Natural killer cell (primary cell): Measurements from ENCODE around the gene MB21D2. TPM values are rescaled to one million over a fixed set of nuclear protein-coding genes. Genes with fewer than 3 reads are reported as not detected.

ENCODE experiments used
- ATAC-seq, 3 donors: fragments of 150-1000 bp in 2 of 3; fragments of 200-7000 bp in 1 of 3; cut with Tn5 transposase; 1 replicate in 1 of 3; 2 replicates in 2 of 3; pipeline ENCODE4 v1.10.0; 2021; ENCODE audit warnings: mild to moderate bottlenecking in 2 of 3, moderate library complexity in 2 of 3
- DNase-seq, 2 donors: peaks; one replicate each; pipeline versions ENCODE4 v3.0.0 to v3.0.0-alpha.2; 2013 to 2021; ENCODE audit warnings: mixed read lengths in 1 of 2
- H3K27ac ChIP-seq: one replicate; pipeline ENCODE4 v1.5.1; 2013; ENCODE audit warnings: mild to moderate bottlenecking, low read length
- H3K27me3 ChIP-seq: one replicate; pipeline ENCODE4 v1.6.1; 2013; ENCODE audit warnings: low read length; ENCODE audit not compliant: control insufficient read depth, insufficient read depth
- H3K36me3 ChIP-seq: one replicate; pipeline ENCODE4 v1.6.1; 2013; ENCODE audit warnings: low read length; ENCODE audit not compliant: control insufficient read depth, insufficient read depth
- H3K4me1 ChIP-seq: one replicate; pipeline ENCODE4 v1.6.1; 2013; ENCODE audit warnings: low read length; ENCODE audit not compliant: control insufficient read depth, insufficient read depth
- H3K4me3 ChIP-seq: one replicate; pipeline ENCODE4 v1.5.1; 2013; ENCODE audit warnings: low read length
- H3K9me3 ChIP-seq: one replicate; pipeline ENCODE4 v1.6.1; 2013; ENCODE audit warnings: low read length; ENCODE audit not compliant: control insufficient read depth, insufficient read depth
- H3K27ac Mint-ChIP-seq, 2 donors: one replicate each; pipeline ENCODE4 v1.8.0; 2022; ENCODE audit warnings: mild to moderate bottlenecking in 2 of 2, mixed read lengths in 2 of 2, moderate library complexity in 1 of 2
- H3K27me3 Mint-ChIP-seq, 2 donors: one replicate each; pipeline ENCODE4 v1.8.0; 2022; ENCODE audit warnings: low read depth in 2 of 2, mixed read lengths in 2 of 2
- H3K36me3 Mint-ChIP-seq: one replicate; pipeline ENCODE4 v1.8.0; 2022; ENCODE audit warnings: mixed read lengths
- H3K4me1 Mint-ChIP-seq, 2 donors: one replicate each; pipeline ENCODE4 v1.8.0; 2022; ENCODE audit warnings: mixed read lengths in 2 of 2
- H3K4me3 Mint-ChIP-seq: one replicate; pipeline ENCODE4 v1.8.0; 2022; ENCODE audit warnings: mild to moderate bottlenecking, moderate library complexity, mixed read lengths
- H3K9me3 Mint-ChIP-seq, 2 donors: one replicate each; pipeline ENCODE4 v1.8.0; 2022; ENCODE audit warnings: mixed read lengths in 2 of 2
- WGBS: methylation state at CpG from one replicate; pipeline ENCODE4 v1.1.7; 2013; ENCODE audit warnings: missing lambda C conversion rate; ENCODE audit not compliant: insufficient coverage; 5-methylcytosine and 5-hydroxymethylcytosine counted together
- intact Hi-C: fragments of 100-400 bp; cut with micrococcal nuclease; formaldehyde crosslinking; loops from one replicate; pipeline ENCODE4 v1.14.2; 2022
- total RNA-seq, 4 donors: library from RNA; stranded (reverse); fragments of 120-200 nt in 1 of 4; gene quantifications; one replicate each; pipeline versions ENCODE4 v1.2.3 to v1.2.4, GENCODE V29; 2013 to 2022
- TF ChIP-seq, protein P1 (sequence below): fragments of 200-600 bp; IDR thresholded peaks from one replicate; pipeline ENCODE4 v1.8.0; 2022; ENCODE audit warnings: antibody characterized with exemption

MB21D2 gene
- total RNA-seq, 3 donors from 2014 or later (not counting 1 experiment from before 2014, with no cell fraction given): 0.19 to 0.45 (median 0.27) TPM

DNA sequence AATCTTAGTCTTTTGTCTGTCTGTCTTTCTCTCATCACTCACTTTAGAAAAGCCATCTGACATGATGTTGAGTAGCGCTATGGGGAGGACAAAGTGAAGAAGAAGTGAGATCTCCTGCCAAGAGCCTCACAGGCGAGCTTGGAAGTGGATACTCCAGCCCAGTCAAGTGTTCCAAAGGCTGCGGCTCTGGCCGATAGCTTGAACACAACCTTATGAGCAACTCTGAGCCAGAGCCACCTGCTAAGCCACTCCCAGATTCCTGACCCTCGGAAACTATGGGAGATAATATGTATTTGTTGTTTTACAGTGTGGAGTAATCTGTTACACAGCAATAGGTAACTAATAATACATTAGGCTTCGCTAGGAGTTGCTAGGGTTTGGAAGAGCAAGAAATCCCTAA lies 76.2 kb downstream of the MB21D2 start:
- H3K27me3 ChIP-seq: no peaks in the 10 kb centered on the region
- H3K4me3 Mint-ChIP-seq: no peak overlapping the region
- no peak overlapping the region for H3K4me3 ChIP-seq
- H3K36me3 ChIP-seq: no peaks in the 10 kb centered on the region
- H3K9me3 Mint-ChIP-seq: peaks cover 0 to 2% of the 10 kb centered on the region in 2 donors
- H3K4me1 ChIP-seq: no peaks in the 10 kb centered on the region
- DNase-seq (no peak), ATAC-seq (no peak)
- intact Hi-C loops: no loop called here
- no peak overlapping the region for H3K27ac Mint-ChIP-seq
- H3K36me3 Mint-ChIP-seq: no peaks in the 10 kb centered on the region
- H3K27ac ChIP-seq: no peak overlapping the region
- 89% methylated on average over 6 of the region's 6 CpGs for WGBS
- H3K9me3 ChIP-seq: no peaks in the 10 kb centered on the region
- H3K4me1 Mint-ChIP-seq: no peaks in the 10 kb centered on the region
- TF ChIP-seq, protein P1, sequence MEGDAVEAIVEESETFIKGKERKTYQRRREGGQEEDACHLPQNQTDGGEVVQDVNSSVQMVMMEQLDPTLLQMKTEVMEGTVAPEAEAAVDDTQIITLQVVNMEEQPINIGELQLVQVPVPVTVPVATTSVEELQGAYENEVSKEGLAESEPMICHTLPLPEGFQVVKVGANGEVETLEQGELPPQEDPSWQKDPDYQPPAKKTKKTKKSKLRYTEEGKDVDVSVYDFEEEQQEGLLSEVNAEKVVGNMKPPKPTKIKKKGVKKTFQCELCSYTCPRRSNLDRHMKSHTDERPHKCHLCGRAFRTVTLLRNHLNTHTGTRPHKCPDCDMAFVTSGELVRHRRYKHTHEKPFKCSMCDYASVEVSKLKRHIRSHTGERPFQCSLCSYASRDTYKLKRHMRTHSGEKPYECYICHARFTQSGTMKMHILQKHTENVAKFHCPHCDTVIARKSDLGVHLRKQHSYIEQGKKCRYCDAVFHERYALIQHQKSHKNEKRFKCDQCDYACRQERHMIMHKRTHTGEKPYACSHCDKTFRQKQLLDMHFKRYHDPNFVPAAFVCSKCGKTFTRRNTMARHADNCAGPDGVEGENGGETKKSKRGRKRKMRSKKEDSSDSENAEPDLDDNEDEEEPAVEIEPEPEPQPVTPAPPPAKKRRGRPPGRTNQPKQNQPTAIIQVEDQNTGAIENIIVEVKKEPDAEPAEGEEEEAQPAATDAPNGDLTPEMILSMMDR: no peak
- no peaks in the 10 kb centered on the region for H3K27me3 Mint-ChIP-seq

DNA sequence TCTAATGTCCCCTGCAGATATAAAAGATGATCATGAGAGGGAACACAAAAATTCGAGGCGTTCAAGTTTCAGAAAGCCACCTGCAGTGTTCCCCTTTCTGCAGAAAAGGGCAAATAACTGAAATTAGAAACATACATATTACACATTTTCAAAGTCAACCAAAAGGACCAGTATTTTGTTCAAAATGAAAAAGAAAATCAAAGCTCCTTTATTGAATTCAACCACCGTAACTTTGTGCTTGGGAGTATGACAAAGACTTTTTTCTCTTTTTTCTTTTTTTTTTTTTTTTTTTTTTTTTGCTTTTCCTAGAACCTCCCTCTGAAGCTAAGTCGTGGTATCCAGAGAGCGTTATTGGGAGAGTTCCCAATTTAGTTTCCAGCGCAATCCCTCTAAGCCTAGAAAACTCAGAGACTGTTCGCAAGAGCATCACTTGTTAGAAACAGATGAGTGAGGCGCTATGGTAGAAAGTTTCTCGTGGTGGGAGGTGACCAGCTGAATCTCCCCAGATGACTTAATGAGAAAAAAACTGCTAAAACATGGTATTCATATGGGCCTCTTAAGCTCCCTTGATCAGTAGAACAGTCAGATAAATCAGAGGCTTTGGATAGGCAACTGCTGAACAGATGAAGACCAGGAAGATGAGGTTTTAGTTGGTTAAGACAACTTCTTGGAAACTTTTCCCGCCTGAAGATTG lies 77.4 kb downstream of the MB21D2 start:
- TF ChIP-seq, protein P1: no peak
- H3K36me3 ChIP-seq: no peaks in the 10 kb centered on the region
- no peaks in the 10 kb centered on the region for H3K4me1 ChIP-seq
- no peaks in the 10 kb centered on the region for H3K36me3 Mint-ChIP-seq
- H3K27me3 ChIP-seq: no peaks in the 10 kb centered on the region
- H3K4me1 Mint-ChIP-seq: no peaks in the 10 kb centered on the region
- H3K9me3 Mint-ChIP-seq: peaks cover 0 to 2% of the 10 kb centered on the region in 2 donors
- DNase-seq (no peak), ATAC-seq (no peak)
- H3K9me3 ChIP-seq: no peaks in the 10 kb centered on the region
- intact Hi-C loops: no loop called here
- H3K27ac ChIP-seq: no peak overlapping the region
- no peak overlapping the region for H3K4me3 ChIP-seq
- H3K27me3 Mint-ChIP-seq: no peaks in the 10 kb centered on the region
- WGBS: 93% methylated on average over 8 of the region's 10 CpGs
- no peak overlapping the region for H3K27ac Mint-ChIP-seq
- no peak overlapping the region for H3K4me3 Mint-ChIP-seq

DNA sequence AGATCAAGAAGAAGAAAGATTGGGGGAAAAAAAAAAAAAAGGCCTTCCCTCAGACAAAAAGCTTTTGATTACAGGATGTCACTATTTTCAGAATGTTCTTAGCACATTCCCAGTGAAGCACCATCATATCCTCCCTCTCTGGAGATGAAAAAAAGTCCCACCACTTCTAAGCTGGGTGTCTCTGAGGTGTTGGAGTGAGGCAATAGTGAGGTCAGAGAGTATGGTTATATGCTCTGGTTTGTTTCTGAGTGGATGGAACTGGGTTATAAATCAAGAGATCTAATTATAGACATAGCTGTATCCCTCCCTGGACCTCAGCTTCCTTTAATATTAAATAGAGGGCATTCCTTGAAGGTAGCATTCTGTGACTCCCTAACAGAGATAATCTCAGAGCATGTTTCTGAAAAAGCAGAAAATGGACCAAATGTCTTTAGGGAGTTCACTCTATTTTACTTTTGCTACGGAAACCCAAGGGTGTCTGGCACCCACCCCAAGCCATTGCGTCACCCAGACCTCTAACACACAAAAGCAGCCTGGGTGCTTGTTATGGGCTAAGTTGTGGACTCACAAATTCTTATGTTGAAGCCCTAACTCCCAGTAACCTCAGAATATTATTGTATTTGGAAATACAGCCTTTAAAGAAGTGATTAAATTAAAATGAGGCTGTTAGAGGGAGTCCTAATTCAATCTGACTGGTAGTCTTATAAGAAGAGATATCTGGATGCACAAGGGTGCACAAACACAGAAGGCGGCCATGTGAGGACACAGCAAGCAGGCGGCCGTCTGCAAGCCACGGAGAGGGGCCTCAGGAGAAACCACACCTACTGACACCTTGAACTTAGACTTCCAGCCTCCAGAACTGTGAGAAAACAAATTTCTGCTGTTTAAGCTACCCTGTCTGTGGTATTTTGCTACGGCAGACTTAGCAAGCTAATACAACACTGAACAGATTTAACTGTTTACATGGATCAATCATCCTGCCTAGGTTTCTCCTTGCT lies 81.5 kb downstream of the MB21D2 start:
- DNase-seq: no peak
- no peak overlapping the region for H3K27ac Mint-ChIP-seq
- no peaks in the 10 kb centered on the region for H3K36me3 Mint-ChIP-seq

More for the DNA sequence above, 81.5 kb downstream of the MB21D2 start:
- Histone ChIP-seq H3K9me3 (no peaks in the 10 kb centered on the region), H3K4me3 (no peak overlapping the region), H3K27me3 (no peaks in the 10 kb centered on the region), H3K4me1 (no peaks in the 10 kb centered on the region), H3K36me3 (no peaks in the 10 kb centered on the region), H3K27ac (no peak overlapping the region)
- H3K27me3 Mint-ChIP-seq: no peaks in the 10 kb centered on the region
- peaks cover 0 to 2% of the 10 kb centered on the region in 2 donors for H3K9me3 Mint-ChIP-seq
- intact Hi-C loops: no loop called here
- H3K4me3 Mint-ChIP-seq: no peak overlapping the region
- TF ChIP-seq, protein P1: no peak
- no peak for ATAC-seq
- no peaks in the 10 kb centered on the region for H3K4me1 Mint-ChIP-seq
- 89% methylated on average over 7 of the region's 7 CpGs for WGBS
